ENCODE data around the gene CRCP. TPM values are rescaled to one million over a fixed set of nuclear protein-coding genes. Genes with fewer than 3 reads are reported as not detected.
A peak's percentile ranks its signal among the peaks of the same experiment; 100 is the strongest.

Gene CRCP
- total and polyA plus RNA-seq, 2 experiments from 2014 or later: 36.1 to 43.4 TPM

DNA sequence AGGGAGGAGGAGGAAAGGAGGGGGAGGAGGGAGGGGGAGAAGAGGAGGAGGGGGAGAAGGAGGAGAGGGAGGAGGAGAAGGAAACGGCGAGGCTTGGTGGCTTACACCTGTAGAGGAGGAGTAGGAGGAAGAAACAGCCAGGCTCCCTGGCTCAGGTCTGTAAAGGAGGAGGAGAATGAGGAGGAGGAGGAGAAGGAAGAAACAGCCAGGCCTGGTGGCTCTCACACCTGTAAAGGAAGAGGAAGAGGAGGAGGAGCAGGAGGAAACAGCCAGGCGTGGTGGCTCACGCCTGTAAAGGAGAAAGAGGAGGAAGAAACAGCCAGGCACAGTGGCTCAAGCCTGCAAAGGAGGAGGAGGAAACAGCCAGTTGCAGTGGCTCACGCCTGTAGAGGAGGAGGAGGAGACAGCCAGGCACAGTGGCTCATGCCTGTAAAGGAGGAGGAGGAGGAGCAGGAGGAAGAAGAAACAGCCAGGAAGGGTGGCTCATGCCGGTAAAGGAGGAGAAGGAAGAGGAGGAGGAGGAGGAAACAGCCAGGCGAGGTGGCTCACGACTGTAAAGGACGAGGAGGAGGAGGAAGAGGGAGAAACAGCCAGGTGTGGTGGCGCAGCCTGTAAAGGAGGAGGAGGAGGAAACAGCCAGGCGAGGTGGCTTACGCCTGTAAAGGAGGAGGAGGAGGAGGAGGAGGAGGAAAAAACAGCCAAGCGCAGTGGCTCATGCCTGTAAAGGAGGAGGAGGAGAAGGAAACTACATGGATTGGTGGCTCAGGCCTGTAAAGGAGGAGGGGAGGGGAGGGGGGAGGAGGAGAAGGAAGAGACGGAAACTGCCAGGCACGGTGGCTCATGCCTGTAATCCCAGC, 14.9 kb upstream of the CRCP start:
- DNase-seq (ENCODE audit: low spot score): peak; percentile 77
- no peaks in the 10 kb centered on the region for H3K36me3 ChIP-seq (ENCODE audit: insufficient read depth)

DNA sequence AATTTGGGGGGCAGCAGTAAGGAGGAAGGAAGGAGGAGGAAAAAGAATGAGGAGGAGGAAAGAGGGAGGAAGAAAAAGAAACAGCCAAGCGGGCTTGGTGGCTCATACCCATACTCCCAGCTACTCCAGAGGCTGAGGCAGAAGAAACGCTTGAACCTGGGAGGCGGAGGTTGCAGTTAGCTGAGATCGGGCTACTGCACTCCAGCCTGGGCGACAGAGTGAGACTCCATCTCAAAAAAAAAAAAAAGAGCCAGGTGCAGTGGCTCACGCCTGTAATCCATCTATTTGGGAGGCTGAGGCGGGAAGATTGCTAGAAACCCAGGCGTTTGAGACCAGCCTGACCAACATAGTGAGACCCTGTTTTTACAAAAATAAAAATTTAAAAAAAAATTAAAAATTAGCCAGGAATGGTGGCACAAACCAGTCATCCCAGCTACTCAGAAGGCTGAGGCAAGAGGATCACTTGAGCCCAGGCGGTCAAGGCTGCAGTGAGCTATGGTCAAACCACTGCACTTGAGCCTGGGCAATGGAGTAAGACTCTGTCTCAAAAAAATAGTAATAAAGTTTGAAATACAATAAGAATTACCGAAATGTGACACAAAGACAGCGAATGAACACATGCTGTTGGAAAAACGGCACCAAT, 14.1 kb upstream of the CRCP start:
- 0 out of 2 replicates have a peak overlapping the region, but pooled peaks have one; percentile 24 for H3K4me3 ChIP-seq
- H3K36me3 Mint-ChIP-seq (ENCODE audit: low read depth): no peaks in the 10 kb centered on the region
- ATAC-seq: peak; percentile 14
- H3K9me3 Mint-ChIP-seq: no peaks in the 10 kb centered on the region; the same call in 1 of the 3 replicates
- H3K4me1 ChIP-seq (ENCODE audit: insufficient read depth): peaks cover 2% of the 10 kb centered on the region; the same call in 1 of the 2 replicates
- no peaks in the 10 kb centered on the region for H3F3A ChIP-seq (replicated peaks; ENCODE audit: low read depth)
- H3K4me3 Mint-ChIP-seq: peak overlapping the region; percentile 63; the same call in 2 of the 3 replicates
- no peaks in the 10 kb centered on the region for H3K36me3 ChIP-seq (ENCODE audit: insufficient read depth)
- H3K27ac ChIP-seq (ENCODE audit: low read depth): no peak overlapping the region
- H3K79me2 ChIP-seq (replicated peaks; ENCODE audit: insufficient read depth): no peaks in the 10 kb centered on the region
- no peaks in the 10 kb centered on the region for H3K9me2 ChIP-seq (ENCODE audit: insufficient read depth)
- peak overlapping the region; percentile 89; the same call in 1 of the 2 replicates for H3K27ac Mint-ChIP-seq
- no peak overlapping the region for H3K4me2 ChIP-seq
- peaks cover 10% of the 10 kb centered on the region for H3K27me3 Mint-ChIP-seq (ENCODE audit: insufficient read depth, low read depth, poor library complexity)
- no peaks in the 10 kb centered on the region for H3K27me3 ChIP-seq (ENCODE audit: insufficient read depth)
- peak overlapping the region; percentile 63; the same call in 1 of the 2 replicates for H2AFZ ChIP-seq
- peaks cover 11% of the 10 kb centered on the region for H3K4me1 Mint-ChIP-seq
- no peaks in the 10 kb centered on the region for H4K20me1 ChIP-seq (replicated peaks; ENCODE audit: insufficient read depth)
- DNase-seq (ENCODE audit: low spot score): no peak
- TF ChIP-seq NANOG (IDR thresholded peaks at IDR 0.05; ENCODE audit: borderline replicate concordance) (no peak), ZNF114 (CRISPR knock-in tag; IDR thresholded peaks at IDR 0.05) (no peak), JUNB (IDR thresholded peaks at IDR 0.05; ENCODE audit: unreplicated experiment) (no peak), EZH2phosphoT487 (IDR thresholded peaks at IDR 0.05; ENCODE audit: unreplicated experiment) (no peak)
- TF ChIP-seq, protein P1, sequence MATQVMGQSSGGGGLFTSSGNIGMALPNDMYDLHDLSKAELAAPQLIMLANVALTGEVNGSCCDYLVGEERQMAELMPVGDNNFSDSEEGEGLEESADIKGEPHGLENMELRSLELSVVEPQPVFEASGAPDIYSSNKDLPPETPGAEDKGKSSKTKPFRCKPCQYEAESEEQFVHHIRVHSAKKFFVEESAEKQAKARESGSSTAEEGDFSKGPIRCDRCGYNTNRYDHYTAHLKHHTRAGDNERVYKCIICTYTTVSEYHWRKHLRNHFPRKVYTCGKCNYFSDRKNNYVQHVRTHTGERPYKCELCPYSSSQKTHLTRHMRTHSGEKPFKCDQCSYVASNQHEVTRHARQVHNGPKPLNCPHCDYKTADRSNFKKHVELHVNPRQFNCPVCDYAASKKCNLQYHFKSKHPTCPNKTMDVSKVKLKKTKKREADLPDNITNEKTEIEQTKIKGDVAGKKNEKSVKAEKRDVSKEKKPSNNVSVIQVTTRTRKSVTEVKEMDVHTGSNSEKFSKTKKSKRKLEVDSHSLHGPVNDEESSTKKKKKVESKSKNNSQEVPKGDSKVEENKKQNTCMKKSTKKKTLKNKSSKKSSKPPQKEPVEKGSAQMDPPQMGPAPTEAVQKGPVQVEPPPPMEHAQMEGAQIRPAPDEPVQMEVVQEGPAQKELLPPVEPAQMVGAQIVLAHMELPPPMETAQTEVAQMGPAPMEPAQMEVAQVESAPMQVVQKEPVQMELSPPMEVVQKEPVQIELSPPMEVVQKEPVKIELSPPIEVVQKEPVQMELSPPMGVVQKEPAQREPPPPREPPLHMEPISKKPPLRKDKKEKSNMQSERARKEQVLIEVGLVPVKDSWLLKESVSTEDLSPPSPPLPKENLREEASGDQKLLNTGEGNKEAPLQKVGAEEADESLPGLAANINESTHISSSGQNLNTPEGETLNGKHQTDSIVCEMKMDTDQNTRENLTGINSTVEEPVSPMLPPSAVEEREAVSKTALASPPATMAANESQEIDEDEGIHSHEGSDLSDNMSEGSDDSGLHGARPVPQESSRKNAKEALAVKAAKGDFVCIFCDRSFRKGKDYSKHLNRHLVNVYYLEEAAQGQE (IDR thresholded peaks at IDR 0.05; ENCODE audit: unreplicated experiment): no peak

More for the DNA sequence above, 14.9 kb upstream of the CRCP start:
- no peaks in the 10 kb centered on the region for H4K20me1 ChIP-seq (replicated peaks; ENCODE audit: insufficient read depth)
- TF ChIP-seq CREB1 (CRISPR knock-in tag; IDR thresholded peaks at IDR 0.05; ENCODE audit: low read depth) (0 out of 2 replicates have a peak, but pooled peaks have one; percentile 43), ZNF331 (CRISPR knock-in tag; IDR thresholded peaks at IDR 0.05; ENCODE audit: low read depth) (0 out of 2 replicates have a peak, but pooled peaks have one; percentile 18)
- TF ChIP-seq, protein P2, sequence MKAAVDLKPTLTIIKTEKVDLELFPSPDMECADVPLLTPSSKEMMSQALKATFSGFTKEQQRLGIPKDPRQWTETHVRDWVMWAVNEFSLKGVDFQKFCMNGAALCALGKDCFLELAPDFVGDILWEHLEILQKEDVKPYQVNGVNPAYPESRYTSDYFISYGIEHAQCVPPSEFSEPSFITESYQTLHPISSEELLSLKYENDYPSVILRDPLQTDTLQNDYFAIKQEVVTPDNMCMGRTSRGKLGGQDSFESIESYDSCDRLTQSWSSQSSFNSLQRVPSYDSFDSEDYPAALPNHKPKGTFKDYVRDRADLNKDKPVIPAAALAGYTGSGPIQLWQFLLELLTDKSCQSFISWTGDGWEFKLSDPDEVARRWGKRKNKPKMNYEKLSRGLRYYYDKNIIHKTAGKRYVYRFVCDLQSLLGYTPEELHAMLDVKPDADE (IDR thresholded peaks at IDR 0.05): no peak
- no peaks in the 10 kb centered on the region for H3K27me3 ChIP-seq (ENCODE audit: insufficient read depth)
- peak; percentile 93 for ATAC-seq
- H3K79me2 ChIP-seq (replicated peaks; ENCODE audit: insufficient read depth): no peaks in the 10 kb centered on the region
- H3F3A ChIP-seq (replicated peaks; ENCODE audit: low read depth): no peaks in the 10 kb centered on the region
- H3K27ac Mint-ChIP-seq: peak overlapping the region; percentile 89
- peak overlapping the region; percentile 69; the same call in 1 of the 2 replicates for H3K27ac ChIP-seq (ENCODE audit: low read depth)
- H3K27me3 Mint-ChIP-seq (ENCODE audit: insufficient read depth, low read depth, poor library complexity): peaks cover 10% of the 10 kb centered on the region
- H3K4me1 Mint-ChIP-seq: peaks cover 8% of the 10 kb centered on the region
- H3K4me3 ChIP-seq: peak overlapping the region; percentile 37; the same call in 1 of the 2 replicates
- H3K4me2 ChIP-seq: peak overlapping the region; percentile 65
- no peaks in the 10 kb centered on the region for H3K4me1 ChIP-seq (ENCODE audit: insufficient read depth)
- H3K9me3 Mint-ChIP-seq: no peaks in the 10 kb centered on the region; the same call in 1 of the 3 replicates
- peak overlapping the region; percentile 63 for H3K4me3 Mint-ChIP-seq
- H2AFZ ChIP-seq: peak overlapping the region; percentile 63; the same call in 1 of the 2 replicates
- H3K36me3 Mint-ChIP-seq (ENCODE audit: low read depth): no peaks in the 10 kb centered on the region
- H3K9me2 ChIP-seq (ENCODE audit: insufficient read depth): no peaks in the 10 kb centered on the region
